ENCODE results near the gene PCDHA7. TPM values are rescaled to one million over a fixed set of nuclear protein-coding genes. Genes with fewer than 3 reads are reported as not detected.
"Not testable (repeated sequence)": the region's sequence is repeated elsewhere in the genome, so short reads cannot be mapped to it uniquely, and the experiment has no call there.

PCDHA7 gene
- total RNA-seq, 4 donors from 2014 or later: 0.15 to 0.19 TPM; not detected in 2

GRCh38 chr5:140808889-140809291 lies 25.2 kb upstream of the PCDHA7 start:
- no peak for DNase-seq
- peaks cover 0 to 32% (median 9%) of the 10 kb centered on the region in 3 donors for H3K9me3 ChIP-seq
- no peaks in the 10 kb centered on the region for H3K4me1 ChIP-seq
- no peak for TF ChIP-seq POLR2A (IDR thresholded peaks at IDR 0.05)
- TF ChIP-seq, protein P1, sequence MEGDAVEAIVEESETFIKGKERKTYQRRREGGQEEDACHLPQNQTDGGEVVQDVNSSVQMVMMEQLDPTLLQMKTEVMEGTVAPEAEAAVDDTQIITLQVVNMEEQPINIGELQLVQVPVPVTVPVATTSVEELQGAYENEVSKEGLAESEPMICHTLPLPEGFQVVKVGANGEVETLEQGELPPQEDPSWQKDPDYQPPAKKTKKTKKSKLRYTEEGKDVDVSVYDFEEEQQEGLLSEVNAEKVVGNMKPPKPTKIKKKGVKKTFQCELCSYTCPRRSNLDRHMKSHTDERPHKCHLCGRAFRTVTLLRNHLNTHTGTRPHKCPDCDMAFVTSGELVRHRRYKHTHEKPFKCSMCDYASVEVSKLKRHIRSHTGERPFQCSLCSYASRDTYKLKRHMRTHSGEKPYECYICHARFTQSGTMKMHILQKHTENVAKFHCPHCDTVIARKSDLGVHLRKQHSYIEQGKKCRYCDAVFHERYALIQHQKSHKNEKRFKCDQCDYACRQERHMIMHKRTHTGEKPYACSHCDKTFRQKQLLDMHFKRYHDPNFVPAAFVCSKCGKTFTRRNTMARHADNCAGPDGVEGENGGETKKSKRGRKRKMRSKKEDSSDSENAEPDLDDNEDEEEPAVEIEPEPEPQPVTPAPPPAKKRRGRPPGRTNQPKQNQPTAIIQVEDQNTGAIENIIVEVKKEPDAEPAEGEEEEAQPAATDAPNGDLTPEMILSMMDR (IDR thresholded peaks at IDR 0.05): no peak
- WGBS, 2 donors: 76 to 96% methylated on average over 5 to 6 of the region's 43 CpGs
- no peak overlapping the region for H3K4me3 ChIP-seq
- H3K27ac ChIP-seq: no peak overlapping the region
- H3K36me3 ChIP-seq: no peaks in the 10 kb centered on the region
- intact Hi-C loops (cut with DNase I): no loop called here
- H3K27me3 ChIP-seq: peaks cover 0 to 10% (median 0%) of the 10 kb centered on the region in 4 donors

DNA sequence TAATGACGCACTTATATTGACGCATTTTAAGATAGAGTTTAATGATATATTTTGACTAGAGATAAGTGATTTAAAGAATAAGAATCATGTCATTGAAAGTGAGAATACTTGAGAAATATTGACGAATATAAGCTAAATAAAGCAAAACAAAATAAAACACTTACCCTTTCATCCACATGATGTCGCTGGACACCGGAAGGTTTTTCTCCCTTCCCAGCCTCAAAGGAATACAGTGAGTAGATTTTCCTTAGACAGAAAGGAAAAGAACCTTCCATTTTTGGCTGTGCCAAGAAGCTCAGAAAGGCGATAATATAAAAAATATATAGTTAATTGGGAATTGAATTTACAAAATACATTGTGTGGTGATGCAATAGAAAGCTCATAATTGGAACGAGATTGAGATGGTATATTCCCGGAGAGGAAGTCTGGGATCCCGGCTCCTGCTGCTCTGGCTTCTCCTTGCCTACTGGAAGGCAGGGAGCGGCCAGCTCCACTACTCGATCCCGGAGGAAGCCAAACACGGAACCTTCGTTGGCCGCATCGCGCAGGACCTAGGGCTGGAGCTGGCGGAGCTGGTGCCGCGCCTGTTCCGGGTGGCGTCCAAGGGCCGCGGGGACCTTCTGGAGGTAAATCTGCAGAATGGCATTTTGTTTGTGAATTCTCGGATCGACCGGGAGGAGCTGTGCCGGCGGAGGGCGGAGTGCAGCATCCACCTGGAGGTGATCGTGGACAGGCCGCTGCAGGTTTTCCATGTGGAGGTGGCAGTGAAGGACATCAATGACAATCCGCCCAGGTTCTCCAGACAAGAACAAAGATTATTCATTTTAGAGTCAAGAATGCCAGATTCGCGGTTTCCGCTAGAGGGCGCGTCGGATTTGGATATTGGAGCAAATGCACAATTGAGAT lies 12.4 kb upstream of the PCDHA7 start, which contains the start of gene PCDHA5:
TSS of gene PCDHA5 (plus strand) at position 239 of the 906 bp plus-strand sequence.
- Histone ChIP-seq H3K27ac (no peak within 1 kb of the TSS), H3K27me3 (peaks cover 0 to 29% (median 0%) of the 10 kb centered on the region in 4 donors), H3K4me3 (no peak within 1 kb of the TSS), H3K4me1 (no peaks in the 10 kb centered on the region), H3K36me3 (no peaks in the 10 kb centered on the region), H3K9me3 (peaks cover 0 to 31% (median 23%) of the 10 kb centered on the region in 3 donors)
- intact Hi-C loops (cut with DNase I): no loop called here
- WGBS, 2 donors: 28 to 45% methylated on average over 22 to 24 of the region's 39 CpGs
- DNase-seq: no peak
- TF ChIP-seq POLR2A (IDR thresholded peaks at IDR 0.05): no peak
- TF ChIP-seq, protein P1 (IDR thresholded peaks at IDR 0.05): peak in 1 of 6 experiments; percentile 34

GRCh38 chr5:140822281-140822629 lies 11.8 kb upstream of the PCDHA7 start:
- TF ChIP-seq POLR2A (IDR thresholded peaks at IDR 0.05): no peak
- TF ChIP-seq, protein P1 (IDR thresholded peaks at IDR 0.05): no peak
- peaks cover 0 to 31% (median 23%) of the 10 kb centered on the region in 3 donors for H3K9me3 ChIP-seq
- no peak overlapping the region for H3K4me3 ChIP-seq
- DNase-seq: no peak
- H3K27ac ChIP-seq: no peak overlapping the region
- H3K4me1 ChIP-seq: no peaks in the 10 kb centered on the region
- WGBS, 2 donors: 20 to 32% methylated on average over 6 of the region's 6 CpGs
- intact Hi-C loops (cut with DNase I): no loop called here
- H3K27me3 ChIP-seq: peaks cover 0 to 33% (median 0%) of the 10 kb centered on the region in 4 donors
- no peaks in the 10 kb centered on the region for H3K36me3 ChIP-seq

DNA sequence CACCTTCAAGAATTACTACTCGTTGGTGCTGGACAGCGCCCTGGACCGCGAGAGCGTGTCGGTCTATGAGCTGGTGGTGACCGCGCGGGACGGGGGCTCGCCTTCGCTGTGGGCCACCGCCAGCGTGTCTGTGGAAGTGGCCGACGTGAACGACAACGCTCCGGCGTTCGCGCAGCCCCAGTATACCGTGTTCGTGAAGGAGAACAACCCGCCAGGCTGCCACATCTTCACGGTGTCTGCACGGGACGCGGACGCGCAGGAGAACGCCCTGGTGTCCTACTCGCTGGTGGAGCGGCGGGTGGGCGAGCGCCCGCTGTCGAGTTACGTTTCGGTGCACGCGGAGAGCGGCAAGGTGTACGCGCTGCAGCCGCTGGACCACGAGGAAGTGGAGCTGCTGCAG lies 11.1 kb upstream of the PCDHA7 start:
- H3K4me3 ChIP-seq; H3K4me1 ChIP-seq; H3K36me3 ChIP-seq; H3K27ac ChIP-seq; intact Hi-C loops (cut with DNase I); DNase-seq: not testable (repeated sequence)
- WGBS, 2 donors: 63 to 78% methylated on average over 22 to 29 of the region's 48 CpGs
- Histone ChIP-seq H3K9me3 (peaks cover 0 to 35% (median 28%) of the 10 kb centered on the region in 3 donors), H3K27me3 (peaks cover 0 to 40% (median 0%) of the 10 kb centered on the region in 4 donors)

DNA sequence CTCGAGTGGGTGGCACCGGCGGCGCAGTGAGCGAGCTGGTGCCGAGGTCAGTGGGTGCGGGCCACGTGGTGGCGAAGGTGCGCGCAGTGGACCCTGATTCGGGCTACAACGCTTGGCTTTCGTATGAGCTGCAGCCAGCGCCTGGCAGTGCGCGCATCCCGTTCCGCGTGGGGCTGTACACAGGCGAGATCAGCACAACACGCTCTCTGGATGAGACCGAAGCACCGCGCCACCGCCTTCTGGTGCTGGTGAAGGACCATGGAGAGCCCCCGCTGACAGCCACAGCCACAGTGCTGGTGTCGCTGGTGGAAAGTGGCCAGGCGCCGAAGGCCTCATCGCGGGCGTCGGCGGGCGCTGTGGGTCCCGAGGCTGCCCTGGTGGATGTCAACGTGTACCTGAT lies 10.6 kb upstream of the PCDHA7 start:
- H3K4me3 ChIP-seq: no peak overlapping the region
- TF ChIP-seq, protein P1 (IDR thresholded peaks at IDR 0.05): no peak
- TF ChIP-seq POLR2A (IDR thresholded peaks at IDR 0.05): no peak
- H3K36me3 ChIP-seq: no peaks in the 10 kb centered on the region
- WGBS, 2 donors: 80 to 93% methylated on average over 1 to 11 of the region's 38 CpGs
- H3K27ac ChIP-seq: no peak overlapping the region
- DNase-seq: no peak
- intact Hi-C loops (cut with DNase I): no loop called here
- peaks cover 0 to 45% (median 0%) of the 10 kb centered on the region in 4 donors for H3K27me3 ChIP-seq
- H3K4me1 ChIP-seq: no peaks in the 10 kb centered on the region
- peaks cover 0 to 40% (median 32%) of the 10 kb centered on the region in 3 donors for H3K9me3 ChIP-seq
